Uterus (tissue), 2 donors: ENCODE data around the gene ITPR3.

Experiments used
- CTCF ChIP-seq, 4 experiments: fragments of 200-600 bp in 2 of 4; fragments of 450-650 bp in 2 of 4; sonication (generic) in 2 of 4; IDR thresholded peaks; one replicate each; pipeline ENCODE4 v1.5.1; 2016 to 2019; ENCODE audit warnings: antibody characterized with exemption in 4 of 4, mild to moderate bottlenecking in 2 of 4, moderate library complexity in 1 of 4
- POLR2A ChIP-seq, 2 donors: fragments of 450-650 bp; IDR thresholded peaks; one replicate each; pipeline ENCODE4 v1.6.1; 2016; ENCODE audit warnings: antibody characterized with exemption in 2 of 2, mild to moderate bottlenecking in 1 of 2, moderate library complexity in 1 of 2

- TF ChIP-seq CTCF (IDR thresholded peaks at IDR 0.05) (no peak), POLR2A (IDR thresholded peaks at IDR 0.05) (no peak)
These were observed 66.9 kb downstream of the ITPR3 start for GRCh38 chr6:33688006-33688405.
